Mucosa of descending colon (tissue), 3 donors: ENCODE data around the gene MEI1. TPM values are rescaled to one million over a fixed set of nuclear protein-coding genes. Genes with fewer than 3 reads are reported as not detected.

ENCODE experiments used
- ATAC-seq: fragments of 200-7000 bp; cut with Tn5 transposase; one replicate; pipeline ENCODE4 v1.9.1; 2020; ENCODE audit warnings: mild to moderate bottlenecking, moderate library complexity
- DNase-seq, 3 donors: peaks; one replicate each; pipeline ENCODE4 v3.0.0-alpha.2; 2020
- H3K36me3 ChIP-seq: fragments of 200-600 bp; one replicate; pipeline ENCODE4 v1.8.0; 2021; ENCODE audit warnings: low read depth, mild to moderate bottlenecking
- H3K4me1 ChIP-seq: fragments of 200-600 bp; one replicate; pipeline ENCODE4 v1.8.0; 2021; ENCODE audit warnings: low read depth, mild to moderate bottlenecking
- H3K4me3 ChIP-seq: fragments of 200-600 bp; one replicate; pipeline ENCODE4 v1.8.0; 2021; ENCODE audit warnings: mild to moderate bottlenecking
- H3K9me3 ChIP-seq: fragments of 200-600 bp; one replicate; pipeline ENCODE4 v1.8.0; 2021; ENCODE audit warnings: mild to moderate bottlenecking
- intact Hi-C, 2 donors: fragments of 100-400 bp; cut with DNase I in 1 of 2; cut with micrococcal nuclease in 1 of 2; formaldehyde crosslinking; loops; one replicate each; pipeline versions ENCODE4 v1.11.0 to v1.11.1; 2022; cut with DNase I, micrococcal nuclease
- total RNA-seq, 3 donors: library from RNA; stranded (reverse); fragmentation: NEBNext Ultra II Directional in 2 of 3; extraction: Animal tissue kit (Norgen Biotek cat#: 25700) in 2 of 3; gene quantifications; one replicate each; pipeline versions ENCODE4 v1.2.1 to v1.2.4, GENCODE V29; 2021 to 2023
- TF ChIP-seq, protein P1 (sequence below): fragments of 200-600 bp; IDR thresholded peaks from one replicate; pipeline ENCODE4 v1.8.0; 2022; ENCODE audit warnings: antibody characterized with exemption, mild to moderate bottlenecking
- donor health status: DM: no; HTN: no; CAD: no; lungs with moderate emphysema.
- donor health status: DM: no; HTN: no; CAD: no.
- donor health status: DM: no; HTN: yes; CAD: no.

The MEI1 gene
- total RNA-seq, 3 donors from 2014 or later: 1.4 to 6.4 (median 1.8) TPM

DNA sequence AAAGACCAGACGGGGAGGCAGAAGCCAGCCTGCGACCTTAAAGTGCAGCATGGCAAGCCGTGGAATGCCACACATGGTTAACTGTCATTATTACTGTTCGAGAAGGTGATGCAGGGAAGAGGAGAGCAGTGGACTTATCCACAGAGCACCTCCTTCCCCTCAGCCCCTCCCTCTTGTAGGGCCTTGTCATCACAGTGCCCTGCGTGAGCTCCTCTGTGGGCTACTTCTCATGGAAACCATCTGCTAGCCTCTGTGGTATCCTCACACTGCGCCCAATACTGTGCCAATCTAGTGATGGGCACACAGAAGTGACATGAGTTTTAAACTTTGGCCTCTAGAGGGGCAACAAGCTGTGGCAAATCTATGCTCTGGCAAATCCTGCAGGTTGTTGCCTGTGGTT is 83.0 kb downstream of the MEI1 start:
- Histone ChIP-seq H3K9me3 (no peaks in the 10 kb centered on the region), H3K4me1 (peaks cover 3% of the 10 kb centered on the region), H3K36me3 (no peaks in the 10 kb centered on the region), H3K4me3 (no peak overlapping the region)
- peak; percentile 37 for ATAC-seq
- peak in 1 of 3 donors; percentile 15 for DNase-seq
- TF ChIP-seq, protein P1, sequence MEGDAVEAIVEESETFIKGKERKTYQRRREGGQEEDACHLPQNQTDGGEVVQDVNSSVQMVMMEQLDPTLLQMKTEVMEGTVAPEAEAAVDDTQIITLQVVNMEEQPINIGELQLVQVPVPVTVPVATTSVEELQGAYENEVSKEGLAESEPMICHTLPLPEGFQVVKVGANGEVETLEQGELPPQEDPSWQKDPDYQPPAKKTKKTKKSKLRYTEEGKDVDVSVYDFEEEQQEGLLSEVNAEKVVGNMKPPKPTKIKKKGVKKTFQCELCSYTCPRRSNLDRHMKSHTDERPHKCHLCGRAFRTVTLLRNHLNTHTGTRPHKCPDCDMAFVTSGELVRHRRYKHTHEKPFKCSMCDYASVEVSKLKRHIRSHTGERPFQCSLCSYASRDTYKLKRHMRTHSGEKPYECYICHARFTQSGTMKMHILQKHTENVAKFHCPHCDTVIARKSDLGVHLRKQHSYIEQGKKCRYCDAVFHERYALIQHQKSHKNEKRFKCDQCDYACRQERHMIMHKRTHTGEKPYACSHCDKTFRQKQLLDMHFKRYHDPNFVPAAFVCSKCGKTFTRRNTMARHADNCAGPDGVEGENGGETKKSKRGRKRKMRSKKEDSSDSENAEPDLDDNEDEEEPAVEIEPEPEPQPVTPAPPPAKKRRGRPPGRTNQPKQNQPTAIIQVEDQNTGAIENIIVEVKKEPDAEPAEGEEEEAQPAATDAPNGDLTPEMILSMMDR: no peak
- intact Hi-C loops: no loop called here

DNA sequence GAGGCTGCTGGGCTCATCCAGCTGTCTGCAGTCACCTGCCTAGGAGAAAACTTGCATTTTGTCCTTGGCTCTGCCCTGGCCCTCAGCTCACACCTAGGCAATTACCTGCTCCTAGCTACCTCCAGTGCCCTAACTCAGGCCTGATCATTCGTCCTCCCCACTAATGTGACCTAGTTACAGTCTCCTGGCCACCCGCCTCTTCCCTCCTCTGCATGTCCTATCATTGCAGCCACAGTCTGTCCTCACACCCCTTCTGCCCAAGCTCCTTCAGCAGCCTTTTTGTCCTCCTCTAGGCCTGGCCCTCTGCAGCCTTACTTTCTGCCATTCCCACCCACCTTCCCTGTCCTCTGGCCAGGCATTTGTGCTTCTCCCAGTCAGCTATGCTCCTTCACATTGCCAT is 83.4 kb downstream of the MEI1 start:
- TF ChIP-seq, protein P1: no peak
- ATAC-seq: no peak
- intact Hi-C loops: no loop called here

DNA sequence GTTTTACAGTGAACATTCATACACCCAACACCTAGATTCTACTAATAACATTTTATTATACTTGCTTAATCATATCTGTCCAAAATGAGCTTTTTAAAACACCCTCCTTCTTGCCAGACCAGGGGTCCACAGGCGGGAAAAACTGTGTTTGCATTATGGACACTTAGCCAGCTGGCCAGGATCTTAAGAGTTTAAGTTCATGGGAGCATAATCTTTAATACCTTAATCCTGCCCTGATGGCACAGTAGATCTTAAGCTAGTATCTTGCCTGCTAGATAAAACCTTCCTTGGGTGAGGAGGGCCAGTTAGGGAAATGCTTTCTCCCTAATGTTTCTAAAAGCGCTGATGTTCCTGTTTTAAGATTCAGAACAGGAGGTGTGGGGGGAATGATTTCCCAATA is 88.0 kb downstream of the MEI1 start:
- intact Hi-C loops: no loop called here

More for the DNA sequence above, 83.4 kb downstream of the MEI1 start:
- no peaks in the 10 kb centered on the region for H3K36me3 ChIP-seq
- no peaks in the 10 kb centered on the region for H3K9me3 ChIP-seq
- no peak for DNase-seq
- no peak overlapping the region for H3K4me3 ChIP-seq
- peaks cover 3% of the 10 kb centered on the region for H3K4me1 ChIP-seq

DNA sequence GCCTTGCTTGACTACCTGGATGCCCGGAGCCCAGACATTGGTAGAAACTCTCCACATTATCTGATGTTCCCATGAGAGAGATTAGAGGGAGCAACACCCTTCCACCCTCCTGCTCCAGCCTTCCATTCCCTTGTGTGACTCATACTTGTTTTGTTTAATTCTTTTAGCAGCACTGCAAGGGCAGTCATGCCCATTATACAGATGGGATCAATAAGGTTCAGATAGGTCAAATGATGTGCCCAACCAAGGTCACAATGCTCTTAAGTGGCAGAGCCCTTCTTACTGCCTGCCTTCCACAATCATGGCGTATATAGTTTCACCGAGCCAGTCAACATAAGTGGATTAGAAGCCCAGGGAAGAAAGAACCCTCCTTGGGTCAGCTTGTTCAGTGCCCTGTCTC is 94.6 kb downstream of the MEI1 start:
- TF ChIP-seq, protein P1: no peak
- H3K9me3 ChIP-seq: no peaks in the 10 kb centered on the region
- ATAC-seq: no peak
- H3K36me3 ChIP-seq: no peaks in the 10 kb centered on the region
- no peak for DNase-seq
- H3K4me1 ChIP-seq: no peaks in the 10 kb centered on the region
- intact Hi-C loops: no loop called here
- H3K4me3 ChIP-seq: no peak overlapping the region

More for the DNA sequence above, 88.0 kb downstream of the MEI1 start:
- no peak for ATAC-seq
- TF ChIP-seq, protein P1: no peak
- no peak for DNase-seq
- no peaks in the 10 kb centered on the region for H3K4me1 ChIP-seq
- H3K4me3 ChIP-seq: no peak overlapping the region
- H3K9me3 ChIP-seq: no peaks in the 10 kb centered on the region
- H3K36me3 ChIP-seq: no peaks in the 10 kb centered on the region

DNA sequence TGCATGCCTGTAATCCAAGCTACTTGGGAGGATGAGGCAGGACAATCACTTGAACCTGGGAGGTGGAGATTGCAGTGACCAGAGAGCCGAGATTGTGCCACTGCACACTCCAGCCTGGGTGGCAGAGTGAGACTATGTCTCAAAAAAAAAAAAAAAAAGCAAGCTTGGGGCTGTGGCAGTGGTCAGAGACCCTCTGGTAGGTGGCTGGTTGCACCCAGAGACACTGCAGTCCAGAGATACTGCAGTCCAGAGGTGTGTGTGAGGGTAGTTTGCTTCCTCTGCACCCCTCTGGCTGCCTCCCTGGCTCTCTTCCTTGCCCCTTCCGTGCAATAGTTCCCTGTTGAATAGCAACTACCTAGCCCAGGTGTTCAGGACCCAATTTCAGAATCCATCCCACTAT is 99.4 kb downstream of the MEI1 start:
- DNase-seq (no peak), ATAC-seq (no peak)
- intact Hi-C loops: no loop called here
- Histone ChIP-seq H3K4me1 (peaks cover 15% of the 10 kb centered on the region), H3K4me3 (no peak overlapping the region), H3K9me3 (no peaks in the 10 kb centered on the region), H3K36me3 (no peaks in the 10 kb centered on the region)
- TF ChIP-seq, protein P1: no peak
